Tibial nerve (tissue), 4 donors: ENCODE measurements around the gene KRT72.

ENCODE experiments used
- EP300 ChIP-seq, 2 donors: sonication (generic); formaldehyde crosslinking; IDR thresholded peaks; one replicate each; pipeline ENCODE4 v1.6.1; 2017; ENCODE audit warnings: antibody characterized with exemption in 2 of 2, mild to moderate bottlenecking in 1 of 2
- POLR2A ChIP-seq, 2 donors: fragments of 450-650 bp; IDR thresholded peaks; one replicate each; pipeline ENCODE4 v1.6.1; 2017; ENCODE audit warnings: antibody characterized with exemption in 2 of 2, mild to moderate bottlenecking in 2 of 2, moderate library complexity in 2 of 2
- TF ChIP-seq, protein P1 (sequence below), 5 experiments: fragments of 200-600 bp in 3 of 5; fragments of 450-650 bp in 2 of 5; sonication (generic) in 3 of 5; IDR thresholded peaks; one replicate each; pipeline ENCODE4 v1.5.1; 2016 to 2019; ENCODE audit warnings: antibody characterized with exemption in 5 of 5, mild to moderate bottlenecking in 3 of 5, moderate library complexity in 2 of 5

DNA sequence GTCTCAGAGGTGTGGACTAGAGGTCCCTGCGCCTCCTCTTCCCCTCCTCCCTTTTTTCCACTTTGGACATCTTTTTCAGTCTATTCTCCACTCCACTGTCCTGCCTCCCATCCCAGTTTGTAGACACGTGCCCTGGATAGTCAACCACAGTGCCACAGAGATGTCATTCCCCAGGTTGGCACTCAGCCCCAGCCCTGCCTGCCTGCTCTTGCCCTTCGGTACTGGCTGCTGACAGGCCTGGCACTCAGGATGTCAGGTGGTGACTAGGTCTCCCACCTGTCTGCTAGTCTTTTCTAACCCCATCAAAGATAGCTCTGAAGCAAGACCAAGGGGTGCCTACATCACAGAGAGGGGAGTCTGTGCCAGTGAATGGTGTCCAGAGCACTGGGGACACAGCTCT, 64.2 kb downstream of the KRT72 start:
- TF ChIP-seq, protein P1, sequence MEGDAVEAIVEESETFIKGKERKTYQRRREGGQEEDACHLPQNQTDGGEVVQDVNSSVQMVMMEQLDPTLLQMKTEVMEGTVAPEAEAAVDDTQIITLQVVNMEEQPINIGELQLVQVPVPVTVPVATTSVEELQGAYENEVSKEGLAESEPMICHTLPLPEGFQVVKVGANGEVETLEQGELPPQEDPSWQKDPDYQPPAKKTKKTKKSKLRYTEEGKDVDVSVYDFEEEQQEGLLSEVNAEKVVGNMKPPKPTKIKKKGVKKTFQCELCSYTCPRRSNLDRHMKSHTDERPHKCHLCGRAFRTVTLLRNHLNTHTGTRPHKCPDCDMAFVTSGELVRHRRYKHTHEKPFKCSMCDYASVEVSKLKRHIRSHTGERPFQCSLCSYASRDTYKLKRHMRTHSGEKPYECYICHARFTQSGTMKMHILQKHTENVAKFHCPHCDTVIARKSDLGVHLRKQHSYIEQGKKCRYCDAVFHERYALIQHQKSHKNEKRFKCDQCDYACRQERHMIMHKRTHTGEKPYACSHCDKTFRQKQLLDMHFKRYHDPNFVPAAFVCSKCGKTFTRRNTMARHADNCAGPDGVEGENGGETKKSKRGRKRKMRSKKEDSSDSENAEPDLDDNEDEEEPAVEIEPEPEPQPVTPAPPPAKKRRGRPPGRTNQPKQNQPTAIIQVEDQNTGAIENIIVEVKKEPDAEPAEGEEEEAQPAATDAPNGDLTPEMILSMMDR (IDR thresholded peaks at IDR 0.05): no peak
- no peak for TF ChIP-seq EP300 (IDR thresholded peaks at IDR 0.05)
- TF ChIP-seq POLR2A (IDR thresholded peaks at IDR 0.05): no peak
